NCI-H128 (cell line): ENCODE results near the gene PLD1.
"Not testable (repeated sequence)": the region's sequence is repeated elsewhere in the genome, so short reads cannot be mapped to it uniquely, and the experiment has no call there.

Experiments used
- DNase-seq: peaks from one replicate; lab custom pipeline; 2025; ENCODE audit not compliant: unreplicated experiment; lab: John Stamatoyannopoulos, UW

Gene PLD1

DNA sequence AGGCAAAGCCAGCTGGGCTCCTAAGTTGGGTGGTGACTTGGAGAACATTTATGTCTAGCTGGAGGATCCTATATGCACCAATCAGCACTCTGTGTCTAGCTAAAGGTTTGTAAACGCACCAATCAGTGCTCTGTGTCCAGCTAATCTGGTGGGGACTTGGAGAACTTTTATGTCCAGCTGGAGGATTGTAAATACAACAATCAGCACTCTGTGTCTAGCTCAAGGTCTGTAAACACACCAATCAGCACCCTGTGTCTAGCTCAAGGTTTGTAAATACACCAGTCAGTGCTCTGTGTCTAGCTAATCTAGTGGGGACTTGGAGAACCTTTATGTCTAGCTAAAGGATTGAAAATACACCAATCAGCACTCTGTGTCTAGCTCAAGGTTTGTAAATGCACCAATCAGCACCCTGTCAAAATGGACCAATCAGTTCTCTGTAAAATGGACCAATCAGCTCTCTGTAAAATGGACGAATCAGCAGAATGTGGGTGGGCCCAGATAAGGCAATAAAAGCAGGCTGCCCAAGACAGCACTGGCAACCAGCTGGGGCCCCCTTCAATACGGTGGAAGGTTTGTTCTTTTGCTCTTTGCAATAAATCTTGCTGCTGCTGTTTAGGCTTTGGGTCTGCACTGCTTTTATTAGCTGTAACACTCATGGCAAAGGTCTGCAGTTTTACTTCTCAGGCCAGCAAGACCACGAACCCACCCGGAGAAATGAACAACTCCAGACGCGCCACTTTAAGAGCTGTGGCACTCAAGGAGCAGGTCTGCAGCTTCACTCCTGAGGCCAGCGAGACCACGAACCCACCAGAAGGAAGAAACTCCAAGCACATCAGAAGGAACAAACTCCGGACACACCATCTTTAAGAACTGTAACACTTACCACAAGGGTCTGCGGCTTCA lies 63.7 kb downstream of the PLD1 start:
- not testable (repeated sequence) for DNase-seq

DNA sequence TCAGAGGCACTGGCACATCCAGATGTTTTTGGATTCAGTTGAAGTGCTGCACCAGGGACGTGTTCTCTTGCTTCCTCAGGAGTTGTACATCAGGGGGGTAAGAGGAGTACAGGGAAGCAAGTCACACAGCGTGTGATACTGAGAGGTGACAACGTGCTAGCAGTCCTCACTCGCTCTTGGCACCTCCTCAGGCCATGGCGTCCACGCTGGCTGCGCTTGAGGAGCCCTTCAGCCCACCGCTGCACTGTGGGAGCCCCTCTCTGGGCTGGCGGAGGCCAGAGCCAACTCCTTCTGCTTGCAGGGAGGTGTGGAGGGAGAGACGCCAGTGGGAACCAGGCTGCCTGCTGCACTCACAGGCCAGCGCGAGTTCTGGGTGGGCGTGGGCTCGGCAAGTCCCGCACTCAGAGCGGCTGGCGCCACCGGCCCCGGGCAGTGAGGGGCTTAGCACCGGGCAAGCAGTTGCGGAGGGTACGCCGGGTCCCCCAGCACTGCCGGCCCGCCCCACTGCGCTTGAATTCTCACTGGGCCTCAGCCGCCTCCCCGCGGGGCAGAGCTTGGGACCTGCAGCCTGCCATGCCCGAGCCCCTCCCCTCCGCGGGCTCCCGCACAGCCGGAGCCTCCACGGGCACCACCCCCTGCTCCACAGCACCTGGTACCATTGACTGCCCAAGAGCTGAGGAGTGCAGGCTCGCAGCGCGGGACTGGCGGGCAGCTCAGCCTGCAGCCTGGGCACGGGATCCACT lies 64.5 kb downstream of the PLD1 start:
- DNase-seq, result no peak

DNA sequence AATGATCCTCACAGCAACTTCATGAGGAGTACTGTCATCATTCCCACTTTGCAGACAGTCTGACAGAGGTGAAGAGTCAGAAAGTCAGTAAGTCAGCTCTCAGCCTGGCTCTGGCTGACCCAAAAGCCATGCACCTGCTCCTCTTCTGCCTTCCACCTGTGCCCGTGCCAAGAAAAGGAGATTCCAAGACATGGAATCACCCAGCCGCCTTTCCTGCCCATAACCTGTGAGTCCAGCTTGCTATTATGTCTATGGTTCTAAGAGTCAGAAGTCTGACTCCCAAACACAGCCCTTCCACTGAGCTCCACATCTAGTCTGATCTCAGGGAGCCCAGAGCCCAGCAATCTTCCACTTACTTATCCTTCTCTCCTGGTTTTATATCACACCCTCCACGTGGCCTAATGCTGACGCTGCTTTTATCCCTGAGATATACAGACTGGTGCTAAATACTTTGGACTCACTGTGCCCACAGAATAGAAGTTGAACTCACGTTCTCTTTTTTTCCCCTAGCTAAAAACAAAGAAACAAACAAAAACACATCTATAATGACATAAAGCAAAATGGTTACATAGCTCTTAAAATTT lies 66.0 kb downstream of the PLD1 start:
- no peak for DNase-seq

DNA sequence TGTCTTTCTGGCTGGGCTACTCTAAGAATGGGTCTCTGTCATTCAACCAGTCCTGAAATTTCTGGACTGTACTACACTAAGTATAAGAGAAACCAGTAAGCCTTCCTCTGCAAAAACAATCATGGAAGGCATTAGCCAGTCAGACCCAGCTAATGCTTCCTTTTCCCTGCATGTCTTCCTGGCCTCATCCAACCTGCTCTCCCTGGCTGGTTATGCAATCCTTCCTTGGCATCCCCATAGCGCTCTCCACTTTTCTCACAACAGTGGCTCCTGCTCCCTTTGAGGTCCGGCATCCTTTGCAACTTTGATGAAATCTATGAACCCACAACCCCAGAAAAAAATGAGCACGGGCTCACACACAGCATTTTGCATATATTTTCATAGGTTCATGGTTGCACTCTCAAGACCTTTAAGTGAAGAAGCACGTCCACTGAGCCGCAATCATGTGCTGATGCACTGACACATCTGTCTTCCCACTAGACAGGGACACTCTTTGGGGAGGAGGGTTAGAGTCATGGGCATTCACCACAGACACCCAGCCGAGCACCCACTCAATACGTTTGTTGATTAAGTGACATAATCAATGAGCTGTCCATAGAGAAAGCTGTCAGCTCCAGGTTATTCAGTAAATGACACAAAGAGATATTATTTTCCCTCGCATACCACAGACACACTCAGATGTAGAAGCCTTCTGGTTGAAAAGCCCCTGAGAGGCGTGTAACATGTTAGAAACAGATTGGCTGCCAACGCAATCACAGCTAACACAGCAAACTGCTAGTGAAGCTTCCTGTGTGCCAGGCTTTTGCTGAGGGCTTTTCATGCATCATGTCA lies 66.7 kb downstream of the PLD1 start:
- no peak for DNase-seq

DNA sequence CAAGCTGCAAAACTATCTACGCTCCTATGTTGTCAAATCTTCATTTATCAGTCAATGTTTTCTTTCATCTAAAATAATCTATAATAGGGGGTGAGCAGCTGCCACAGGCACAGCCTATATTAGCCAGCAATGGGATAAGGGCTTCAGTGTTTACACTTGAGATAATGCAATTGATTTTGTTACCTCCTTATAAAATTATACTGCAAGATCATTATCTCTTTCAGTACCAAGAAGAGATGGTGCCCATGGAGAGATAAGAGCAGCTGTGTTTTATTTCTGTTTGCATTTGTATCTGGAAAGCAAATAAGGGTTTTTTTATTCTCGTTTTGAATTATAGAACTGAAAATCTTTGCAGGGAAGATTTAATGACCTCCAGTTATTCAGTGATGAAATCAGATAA lies 68.9 kb downstream of the PLD1 start:
- DNase-seq, result no peak

DNA sequence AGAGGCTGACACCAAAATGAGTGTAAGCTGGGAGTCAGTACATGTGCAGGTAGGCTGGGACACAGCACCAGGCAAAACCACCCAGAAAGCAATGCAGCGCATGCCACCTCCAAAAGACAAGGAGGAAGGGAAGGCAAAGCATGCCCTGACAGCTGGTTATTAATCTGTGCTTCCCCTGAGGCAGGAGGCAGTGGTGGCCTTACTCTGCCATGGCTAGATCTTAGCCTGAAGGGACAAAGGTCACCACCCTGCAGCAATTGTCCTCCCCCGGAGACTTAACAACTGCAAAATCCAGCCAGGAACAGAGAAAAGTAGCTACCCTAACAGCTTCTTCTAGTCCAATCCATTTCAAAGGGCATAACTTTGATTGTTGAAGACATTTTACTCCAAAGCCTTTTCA lies 73.7 kb downstream of the PLD1 start:
- no peak for DNase-seq

DNA sequence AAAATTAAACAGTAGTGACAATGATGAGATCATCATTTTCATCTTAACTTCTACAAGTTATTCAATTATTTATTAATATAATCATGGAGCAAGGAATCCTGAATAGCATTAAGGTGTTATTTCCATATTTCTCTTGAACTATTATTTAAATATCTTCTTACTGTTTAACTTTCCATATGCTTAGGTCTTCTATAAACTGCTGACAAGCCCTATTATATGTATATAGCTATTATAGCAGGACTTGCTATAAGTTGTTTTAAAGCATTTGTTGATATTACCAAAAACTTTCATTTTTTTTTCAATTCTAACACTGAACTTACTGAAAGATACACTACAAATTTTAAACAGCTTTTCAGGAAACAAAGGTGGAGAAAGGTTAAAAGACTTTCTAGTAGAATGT lies 76.7 kb downstream of the PLD1 start:
- DNase-seq, result no peak

DNA sequence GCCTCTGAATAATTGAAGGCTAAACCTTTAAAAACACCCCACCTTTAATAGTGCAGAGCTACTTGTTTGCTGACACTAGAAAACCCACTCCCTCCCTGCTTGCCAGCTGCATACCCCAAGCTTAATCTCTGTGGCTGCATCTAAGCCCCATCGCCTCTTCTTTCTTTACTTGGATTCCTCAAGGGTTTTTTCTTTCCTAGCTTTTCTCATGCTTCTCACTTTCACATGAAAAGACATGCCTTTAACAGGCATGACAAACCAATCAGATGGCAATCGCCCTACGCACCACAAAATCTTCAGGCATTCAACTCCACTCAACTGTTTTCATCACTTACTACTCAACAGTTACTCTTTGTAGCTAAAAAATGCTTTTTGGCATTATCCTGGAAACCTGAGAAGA lies 77.5 kb downstream of the PLD1 start:
- no peak for DNase-seq

DNA sequence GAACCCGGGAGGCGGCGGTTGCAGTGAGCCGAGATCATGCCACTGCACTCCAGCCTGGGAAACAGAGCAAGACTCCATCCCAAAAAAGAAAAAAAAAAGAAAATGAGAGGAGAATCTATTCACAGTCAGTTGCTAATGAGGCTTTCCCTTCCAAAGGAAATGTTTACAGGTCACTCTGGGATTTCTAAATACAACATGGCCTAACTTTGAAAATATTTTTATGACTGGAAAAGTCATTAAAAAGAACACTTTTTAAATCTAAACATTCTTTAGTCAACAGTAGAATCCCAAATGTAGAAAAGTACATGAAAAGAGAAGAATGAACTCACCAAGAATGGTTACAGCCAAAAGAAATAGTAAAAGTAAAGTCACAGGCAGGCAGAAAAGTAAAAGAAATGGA lies 78.6 kb downstream of the PLD1 start:
- no peak for DNase-seq

DNA sequence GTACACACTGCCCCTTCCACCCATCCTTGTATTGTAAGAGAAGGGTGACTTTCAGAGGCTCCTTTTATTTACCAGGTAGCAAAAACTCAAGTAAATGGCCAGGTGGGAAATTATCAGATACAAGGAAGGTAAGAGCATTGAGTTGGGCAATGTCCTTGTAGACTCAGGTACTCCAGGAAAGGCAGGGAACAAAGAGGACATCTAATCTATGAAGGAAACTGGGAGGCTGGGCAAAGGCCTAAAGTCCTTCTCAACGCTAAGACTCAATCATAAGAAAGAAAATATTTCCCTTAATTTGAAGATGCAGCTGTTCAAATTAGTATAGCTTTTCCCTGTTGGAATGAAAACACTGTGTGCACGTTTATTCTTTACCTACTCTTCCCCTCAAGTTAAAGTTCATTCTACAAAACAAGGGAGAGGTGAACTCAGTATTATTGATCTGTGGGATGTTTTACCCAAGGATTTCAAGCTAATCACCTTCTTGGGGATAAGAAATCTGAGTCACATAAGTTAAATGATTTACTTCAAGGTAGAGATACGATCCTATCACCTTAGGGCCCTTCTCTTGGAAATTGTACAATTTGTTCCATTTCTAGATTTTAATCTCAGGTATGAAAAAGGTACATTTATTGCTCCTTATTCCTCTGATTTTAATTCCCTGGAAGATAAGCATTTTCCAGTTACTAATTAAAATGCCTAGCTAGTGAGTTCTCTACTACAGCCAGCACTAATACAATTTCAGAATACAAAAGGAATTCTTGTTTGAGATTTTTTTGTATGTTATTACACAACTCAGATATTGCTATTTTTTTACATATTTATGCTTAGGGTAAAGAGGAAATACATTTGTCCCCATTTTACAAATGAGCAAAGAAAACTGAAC lies 80.6 kb downstream of the PLD1 start:
- no peak for DNase-seq

DNA sequence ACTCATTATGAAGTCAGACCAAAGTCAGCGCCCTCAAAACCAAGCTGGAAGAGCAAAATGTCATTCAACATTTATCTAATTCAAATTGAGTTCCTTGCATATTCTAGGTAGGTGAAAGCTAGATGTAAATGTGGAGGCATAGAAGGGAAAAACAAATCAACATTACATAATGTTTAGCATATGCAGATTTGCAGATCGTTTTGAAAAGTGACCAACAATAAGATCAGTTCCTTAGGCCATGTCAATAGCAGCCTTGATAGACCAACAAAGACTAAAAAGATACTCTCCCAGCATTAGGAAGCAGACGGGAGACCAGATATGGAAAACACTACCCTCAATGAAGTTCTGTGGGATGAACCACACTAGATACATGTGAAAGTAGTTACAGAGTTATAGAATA lies 83.0 kb downstream of the PLD1 start:
- DNase-seq, result no peak

DNA sequence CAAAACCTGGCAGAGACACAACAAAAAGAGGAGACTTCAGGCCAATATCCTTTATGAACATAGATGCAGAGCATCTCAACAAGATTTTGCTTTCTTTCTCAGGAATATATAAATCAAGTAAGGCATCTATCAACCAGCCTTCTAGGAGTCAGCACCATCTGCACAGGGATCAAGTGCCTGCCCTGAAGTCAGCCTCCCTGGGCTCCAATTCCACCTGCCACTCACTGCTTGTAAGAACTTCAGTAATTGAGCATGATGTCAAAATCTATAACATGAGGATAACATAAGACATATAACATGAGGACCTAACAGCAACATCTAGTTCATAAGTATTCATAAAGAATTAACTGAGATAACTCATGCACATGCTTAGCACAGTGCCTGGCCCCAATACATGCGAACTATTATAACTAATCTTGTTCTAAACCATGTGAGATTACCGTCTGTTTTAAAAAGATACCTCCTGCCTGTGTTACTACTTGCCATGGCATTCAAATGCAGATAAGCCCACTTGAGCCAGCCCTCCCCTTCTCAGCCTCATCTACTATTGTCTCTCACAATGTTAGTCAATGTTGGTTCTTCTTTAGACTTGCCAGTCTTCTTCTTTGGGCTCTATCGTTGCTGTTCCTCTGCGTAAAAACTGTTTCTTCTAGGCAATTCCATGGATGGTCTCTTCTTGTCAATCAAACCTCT lies 91.6 kb downstream of the PLD1 start:
- DNase-seq, result no peak

DNA sequence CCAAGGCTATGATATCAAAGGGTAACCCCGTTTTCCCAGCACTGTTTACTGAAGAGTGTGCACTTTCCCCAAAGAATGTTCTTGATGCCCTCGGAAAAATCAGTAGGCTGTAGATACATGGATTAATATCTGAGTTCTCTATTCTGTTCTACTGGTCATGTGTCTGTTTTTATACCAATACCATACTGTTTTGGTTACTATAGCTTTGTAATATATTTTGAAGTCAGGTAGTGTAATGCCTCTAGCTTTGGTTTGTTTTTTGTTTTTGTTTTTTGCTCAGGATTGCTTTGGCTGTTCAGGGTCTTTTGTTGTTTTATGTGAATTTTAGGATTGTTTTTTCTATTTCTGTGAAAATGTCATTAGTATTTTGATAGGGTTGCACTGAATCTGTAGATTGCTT lies 95.1 kb downstream of the PLD1 start:
- DNase-seq, result no peak

DNA sequence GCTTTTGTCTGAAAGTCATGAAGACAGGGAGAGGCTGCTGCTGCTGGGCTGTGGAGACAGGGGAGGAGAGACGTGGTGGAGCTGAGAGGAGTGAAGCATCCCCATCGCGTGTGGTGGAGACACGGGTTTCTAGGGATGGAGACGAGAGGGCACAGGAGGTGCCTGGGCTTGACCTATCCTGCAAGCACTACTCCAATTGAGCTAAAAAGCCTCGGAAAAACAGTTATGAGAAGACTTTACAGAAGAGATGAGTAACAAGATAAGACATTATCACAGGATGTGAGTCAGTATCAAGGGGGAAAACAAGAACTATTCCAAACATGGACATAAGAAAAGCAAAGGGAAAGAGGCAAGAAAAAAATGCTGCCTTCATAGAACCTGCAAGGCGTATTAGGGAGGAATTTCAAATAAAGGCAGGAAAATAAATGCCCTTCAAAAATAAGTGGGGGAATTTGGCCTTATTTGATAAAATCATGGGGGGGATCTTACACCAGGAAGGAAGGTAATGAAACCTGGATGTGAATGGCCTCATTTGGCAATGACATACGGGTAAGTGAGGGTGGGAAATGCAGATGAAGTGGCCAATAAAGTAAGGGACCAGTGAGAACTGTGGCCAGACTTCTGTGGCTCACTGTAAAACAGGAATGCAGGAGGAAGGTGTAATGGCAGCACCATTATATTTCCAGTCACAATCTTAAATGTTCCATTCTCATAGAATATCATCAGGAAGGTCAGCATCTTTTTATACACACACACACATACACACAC lies 97.9 kb downstream of the PLD1 start:
- DNase-seq, result no peak

DNA sequence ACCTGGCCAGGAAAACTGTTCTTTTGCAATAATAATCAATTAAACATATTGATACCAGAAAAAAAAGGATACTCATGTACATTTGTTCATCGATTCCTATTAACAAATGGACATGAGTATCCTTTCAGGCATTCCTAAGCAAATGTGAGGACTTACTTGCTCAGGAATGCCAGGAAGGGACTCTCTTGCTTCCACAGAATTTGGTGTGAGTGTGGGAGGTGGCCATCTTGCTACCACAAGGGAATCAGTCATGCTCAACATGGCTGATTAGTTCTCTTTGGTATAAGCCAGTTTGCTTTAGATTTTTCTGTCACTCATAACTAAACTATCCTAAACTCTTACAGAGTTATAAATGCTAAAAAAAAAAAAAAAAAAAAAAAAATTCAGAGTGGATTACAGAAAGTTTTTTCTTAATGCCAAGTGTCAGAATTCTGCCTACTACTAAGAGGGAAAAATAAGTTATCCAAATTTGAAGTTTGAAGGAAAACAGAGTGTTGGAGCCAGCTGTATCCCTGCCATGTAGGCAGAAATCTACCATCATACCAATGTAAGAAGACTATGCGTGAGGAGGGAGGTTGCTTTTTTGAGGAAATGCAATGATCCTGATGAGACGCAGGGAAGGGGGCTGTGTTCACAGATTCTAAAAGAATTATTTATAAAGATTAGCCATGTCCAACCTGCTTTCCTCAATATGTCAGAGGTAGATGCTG lies 98.7 kb downstream of the PLD1 start:
- DNase-seq, result no peak

DNA sequence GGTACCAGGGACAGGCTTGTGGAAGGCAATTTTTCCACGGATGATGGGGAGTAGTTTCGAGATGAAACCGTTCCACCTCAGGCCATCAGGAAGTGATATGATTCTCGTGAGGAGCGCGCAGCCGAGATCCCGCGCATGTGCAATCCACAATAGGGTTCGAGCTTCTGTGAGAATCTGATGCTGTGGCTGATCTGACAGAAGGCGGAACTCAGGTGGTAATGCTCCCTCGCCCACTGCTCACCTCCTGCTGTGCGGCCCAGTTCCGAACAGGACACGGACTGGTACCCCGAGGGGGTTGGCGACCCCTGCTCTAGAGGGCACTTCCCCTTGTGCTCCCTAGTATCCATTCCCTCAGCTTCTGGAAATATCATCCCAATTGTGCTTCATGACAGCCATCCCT lies 99.9 kb downstream of the PLD1 start:
- DNase-seq, result no peak

DNA sequence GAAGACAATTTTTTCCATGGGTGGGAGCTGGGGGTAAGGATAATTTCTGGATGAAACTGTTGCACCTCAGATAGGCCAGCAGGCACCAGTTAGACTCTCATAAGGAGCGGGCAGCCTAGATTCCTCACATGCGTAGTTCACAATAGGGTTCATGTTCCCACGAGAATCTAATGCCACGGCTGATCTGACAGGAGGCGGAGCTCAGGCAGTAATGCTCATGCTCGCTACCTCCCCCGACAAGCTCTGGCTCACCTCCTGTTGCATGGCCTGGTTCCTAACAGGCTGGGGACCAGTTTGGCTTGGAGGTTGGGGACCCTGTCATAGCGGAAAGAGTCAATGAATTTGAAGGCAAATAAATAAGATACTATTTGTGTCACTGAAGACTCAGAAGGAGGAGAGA lies 105.5 kb downstream of the PLD1 start:
- no peak for DNase-seq

DNA sequence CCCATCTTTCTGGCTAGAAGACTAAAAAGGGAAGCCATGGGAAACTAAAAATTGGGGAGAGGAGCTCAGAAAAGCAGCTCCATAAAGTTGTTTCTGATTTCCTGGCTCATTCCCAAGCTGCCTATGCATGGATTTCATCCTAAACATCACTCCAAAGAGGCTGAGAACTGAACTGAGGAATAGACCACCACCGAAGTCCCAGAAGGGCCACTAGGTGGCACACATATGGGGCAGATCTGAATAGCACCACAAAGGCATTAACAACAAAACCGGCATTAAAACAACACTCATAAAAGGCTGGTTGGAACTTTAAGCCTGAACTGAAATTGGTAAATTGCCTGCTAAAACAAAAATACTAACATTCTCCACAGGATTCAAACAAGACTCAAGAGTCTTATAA lies 106.3 kb downstream of the PLD1 start:
- DNase-seq, result no peak
